GM12891 (cell line): ENCODE data around the gene NDUFA9.

Experiments
- DNase-seq: peaks from one replicate; pipeline ENCODE4 v3.0.0; 2011; ENCODE audit warnings: low spot score; ENCODE audit not compliant: insufficient read length
- FAIRE-seq: peaks from 2 replicates; lab custom pipeline; 2011; peaks lifted over from hg19 to GRCh38; lab: Jason Lieb, UNC
- PAX5 ChIP-seq: IDR thresholded peaks from 2 replicates; pipeline ENCODE4 v1.6.1; 2011; ENCODE audit warnings: low read length, moderate library complexity, mild to moderate bottlenecking; ENCODE audit not compliant: insufficient read depth, severe bottlenecking
- POLR2A ChIP-seq: IDR thresholded peaks from 2 replicates; pipeline ENCODE4 v1.6.1; 2011; ENCODE audit warnings: low read depth, low read length, control low read depth
- POLR2AphosphoS5 ChIP-seq: IDR thresholded peaks from 2 replicates; pipeline ENCODE4 v1.6.1; 2011; ENCODE audit warnings: low read depth, low read length, control low read depth
- POU2F2 ChIP-seq: IDR thresholded peaks from 2 replicates; pipeline ENCODE4 v1.6.1; 2011; ENCODE audit warnings: low read depth, mild to moderate bottlenecking, control low read depth, low read length, moderate library complexity
- SPI1 ChIP-seq: IDR thresholded peaks from 2 replicates; pipeline ENCODE4 v1.6.1; 2011; ENCODE audit warnings: low read depth, low read length, control low read depth
- TAF1 ChIP-seq: IDR thresholded peaks from 2 replicates; pipeline ENCODE4 v1.6.1; 2011; ENCODE audit warnings: low read depth, low read length, control low read depth

Gene NDUFA9

GRCh38 chr12:4628406-4628805 lies 20.5 kb upstream of the NDUFA9 start:
- FAIRE-seq (no peak), DNase-seq (no peak)
- no peak for TF ChIP-seq SPI1
- no peak for TF ChIP-seq TAF1
- no peak for TF ChIP-seq POU2F2
- no peak for TF ChIP-seq PAX5
- TF ChIP-seq POLR2A = no peak
- TF ChIP-seq POLR2AphosphoS5 = no peak

- TF ChIP-seq TAF1 (no peak), SPI1 (no peak), POLR2AphosphoS5 (no peak), POU2F2 (no peak)
- no peak for FAIRE-seq
Measured at GRCh38 chr12:4630262-4630661, 18.7 kb upstream of the NDUFA9 start.

GRCh38 chr12:4643747-4644146 lies 5.2 kb upstream of the NDUFA9 start:
- FAIRE-seq (peak; percentile 90), DNase-seq (peak; percentile 41)
- TF ChIP-seq SPI1 (peak; percentile 88), POLR2AphosphoS5 (no peak), POU2F2 (no peak)

More at GRCh38 chr12:4630262-4630661, 18.7 kb upstream of the NDUFA9 start:
- DNase-seq = no peak

GRCh38 chr12:4645023-4645422 lies 3.9 kb upstream of the NDUFA9 start:
- FAIRE-seq = peak; percentile 67
- no peak for TF ChIP-seq POLR2AphosphoS5
- TF ChIP-seq PAX5 = no peak
- no peak for TF ChIP-seq POLR2A
- no peak for TF ChIP-seq SPI1
- TF ChIP-seq TAF1 = no peak
- TF ChIP-seq POU2F2 = no peak
- DNase-seq = no peak

GRCh38 chr12:4648104-4648500 lies 812 bp upstream of the NDUFA9 start:
- DNase-seq (no peak), FAIRE-seq (peak; percentile 50)
- TF ChIP-seq POLR2A (no peak), POU2F2 (no peak), POLR2AphosphoS5 (no peak), SPI1 (no peak), TAF1 (no peak), PAX5 (no peak)

- FAIRE-seq (no peak), DNase-seq (no peak)
- TF ChIP-seq POLR2AphosphoS5 (no peak), POLR2A (no peak), TAF1 (no peak), POU2F2 (no peak)
Measured at GRCh38 chr12:4649358-4649661, 396 bp downstream of the NDUFA9 start.

- no peak for TF ChIP-seq POLR2AphosphoS5
- no peak for TF ChIP-seq PAX5
- TF ChIP-seq POU2F2 = no peak
- TF ChIP-seq POLR2A = no peak
- TF ChIP-seq TAF1 = no peak
- TF ChIP-seq SPI1 = no peak
- DNase-seq (no peak), FAIRE-seq (no peak)
Measured at GRCh38 chr12:4653257-4653656, 4.3 kb downstream of the NDUFA9 start.

- no peak for TF ChIP-seq POLR2A
- FAIRE-seq (no peak), DNase-seq (no peak)
Measured at GRCh38 chr12:4653691-4654090, 4.8 kb downstream of the NDUFA9 start.

GRCh38 chr12:4663971-4664505 lies 15.1 kb downstream of the NDUFA9 start:
- TF ChIP-seq SPI1 = no peak
- TF ChIP-seq POLR2AphosphoS5 = no peak
- TF ChIP-seq TAF1 = no peak
- no peak for TF ChIP-seq POLR2A
- TF ChIP-seq POU2F2 = no peak
- no peak for TF ChIP-seq PAX5
- DNase-seq (no peak), FAIRE-seq (no peak)

- DNase-seq (no peak), FAIRE-seq (peak; percentile 26)
- no peak for TF ChIP-seq POU2F2
- no peak for TF ChIP-seq PAX5
- TF ChIP-seq SPI1 = no peak
Measured at GRCh38 chr12:4665236-4665635, 16.3 kb downstream of the NDUFA9 start.

GRCh38 chr12:4679711-4680110 lies 30.8 kb downstream of the NDUFA9 start:
- TF ChIP-seq POLR2AphosphoS5 (no peak), TAF1 (no peak), POU2F2 (no peak), POLR2A (no peak), PAX5 (no peak), SPI1 (no peak)
- no peak for DNase-seq
- FAIRE-seq = no peak
